ENCODE data around the gene SLC6A6. TPM values are rescaled to one million over a fixed set of nuclear protein-coding genes. Genes with fewer than 3 reads are reported as not detected.

SLC6A6 gene
- total RNA-seq, 1 donor from 2014 or later, result 24.2 TPM

GRCh38 chr3:14523792-14524191 is 121.4 kb downstream of the SLC6A6 start:
- DNase-seq (ENCODE audit: low read depth), result no peak
- H3K4me1 ChIP-seq (ENCODE audit: insufficient read depth, low read length), result no peaks in the 10 kb centered on the region
- peaks cover 14% of the 10 kb centered on the region for H3K4me1 Mint-ChIP-seq (ENCODE audit: low read depth, unreplicated experiment)
- H3K27ac Mint-ChIP-seq (ENCODE audit: unreplicated experiment), result peak overlapping the region; percentile 75
- H3K36me3 Mint-ChIP-seq (ENCODE audit: low read depth, unreplicated experiment), result peaks cover 2% of the 10 kb centered on the region
- peaks cover 26% of the 10 kb centered on the region for H3K27me3 Mint-ChIP-seq (ENCODE audit: low read depth, unreplicated experiment)
- no peak overlapping the region for H2AFZ ChIP-seq (ENCODE audit: low read depth, low read length)
- H3K36me3 ChIP-seq (ENCODE audit: insufficient read depth, low read length), result no peaks in the 10 kb centered on the region
- H3K4me3 Mint-ChIP-seq (ENCODE audit: unreplicated experiment), result no peak overlapping the region
- no peak for FAIRE-seq
- TF ChIP-seq EZH2 (IDR thresholded peaks at IDR 0.05; ENCODE audit: insufficient read depth, low read length) (no peak), CTCF (IDR thresholded peaks at IDR 0.05; ENCODE audit: insufficient read depth, low read depth, low read length) (no peak)
- H3K27ac ChIP-seq (ENCODE audit: low read depth, low read length), result no peak overlapping the region
- H3K4me2 ChIP-seq (ENCODE audit: low read length), result no peak overlapping the region
- no peaks in the 10 kb centered on the region for H4K20me1 ChIP-seq (ENCODE audit: insufficient read depth, low read length)
- H3K9me3 Mint-ChIP-seq (ENCODE audit: unreplicated experiment), result no peaks in the 10 kb centered on the region
- H3K79me2 ChIP-seq (ENCODE audit: insufficient read depth, low read length), result no peaks in the 10 kb centered on the region
- H3K4me3 ChIP-seq (ENCODE audit: insufficient read depth, low read depth, low read length), result no peak overlapping the region
- H3K27me3 ChIP-seq (ENCODE audit: insufficient read depth, low read length), result peaks cover 19% of the 10 kb centered on the region
- H3K9ac ChIP-seq (ENCODE audit: low read length), result no peak overlapping the region
- no peaks in the 10 kb centered on the region for H3K9me3 ChIP-seq (ENCODE audit: insufficient read depth, low read depth, low read length)

GRCh38 chr3:14524311-14524711 is 121.9 kb downstream of the SLC6A6 start:
- DNase-seq (ENCODE audit: low read depth), result no peak

More at GRCh38 chr3:14524311-14524711, 121.9 kb downstream of the SLC6A6 start:
- no peak overlapping the region for H2AFZ ChIP-seq (ENCODE audit: low read depth, low read length)
- no peak overlapping the region for H3K9ac ChIP-seq (ENCODE audit: low read length)
- no peaks in the 10 kb centered on the region for H3K36me3 ChIP-seq (ENCODE audit: insufficient read depth, low read length)
- H3K36me3 Mint-ChIP-seq (ENCODE audit: low read depth, unreplicated experiment), result peaks cover 2% of the 10 kb centered on the region
- peak overlapping the region; percentile 56 for H3K27ac Mint-ChIP-seq (ENCODE audit: unreplicated experiment)
- H3K9me3 Mint-ChIP-seq (ENCODE audit: unreplicated experiment), result no peaks in the 10 kb centered on the region
- no peak overlapping the region for H3K4me3 ChIP-seq (ENCODE audit: insufficient read depth, low read depth, low read length)
- H3K4me1 ChIP-seq (ENCODE audit: insufficient read depth, low read length), result no peaks in the 10 kb centered on the region
- H3K9me3 ChIP-seq (ENCODE audit: insufficient read depth, low read depth, low read length), result no peaks in the 10 kb centered on the region
- no peak overlapping the region for H3K4me3 Mint-ChIP-seq (ENCODE audit: unreplicated experiment)
- FAIRE-seq, result no peak
- no peaks in the 10 kb centered on the region for H4K20me1 ChIP-seq (ENCODE audit: insufficient read depth, low read length)
- H3K4me1 Mint-ChIP-seq (ENCODE audit: low read depth, unreplicated experiment), result peaks cover 14% of the 10 kb centered on the region
- H3K79me2 ChIP-seq (ENCODE audit: insufficient read depth, low read length), result no peaks in the 10 kb centered on the region
- peaks cover 15% of the 10 kb centered on the region for H3K27me3 ChIP-seq (ENCODE audit: insufficient read depth, low read length)
- no peak for TF ChIP-seq EZH2 (IDR thresholded peaks at IDR 0.05; ENCODE audit: insufficient read depth, low read length)
- TF ChIP-seq CTCF (IDR thresholded peaks at IDR 0.05; ENCODE audit: insufficient read depth, low read depth, low read length), result no peak
- no peak overlapping the region for H3K4me2 ChIP-seq (ENCODE audit: low read length)
- H3K27me3 Mint-ChIP-seq (ENCODE audit: low read depth, unreplicated experiment), result peaks cover 21% of the 10 kb centered on the region
- no peak overlapping the region for H3K27ac ChIP-seq (ENCODE audit: low read depth, low read length)

All from astrocyte (in vitro differentiated cells and primary cell).